SU-DHL-6 (cell line): ENCODE results near the gene DLST.

Experiments used
- H2AFZ ChIP-seq: fragments of 200-600 bp; sonication (generic); 2 replicates; pipeline ENCODE4 v1.6.1; 2014; ENCODE audit warnings: low read depth, mild to moderate bottlenecking, moderate library complexity, mixed read lengths, antibody characterized with exemption, low read length; ENCODE audit not compliant: severe bottlenecking
- H3F3A ChIP-seq: fragments of 200-600 bp; shearing (Covaris generic); 2 replicates; pipeline ENCODE4 v1.6.0; 2016; ENCODE audit warnings: antibody characterized with exemption, mild to moderate bottlenecking; ENCODE audit not compliant: insufficient read depth
- H3K27ac ChIP-seq: fragments of 200-600 bp; sonication (generic); 2 replicates; pipeline ENCODE4 v1.5.1; 2016; ENCODE audit warnings: low read depth, mild to moderate bottlenecking, low read length, moderate library complexity, mixed read lengths
- H3K27me3 ChIP-seq: fragments of 200-600 bp; sonication (generic), shearing (Covaris generic); 2 replicates; pipeline ENCODE4 v1.6.0; 2014; ENCODE audit warnings: mild to moderate bottlenecking, low read length
- H3K36me3 ChIP-seq: fragments of 200-600 bp; sonication (generic); 2 replicates; pipeline ENCODE4 v1.6.1; 2014; ENCODE audit warnings: mild to moderate bottlenecking, low read length, mixed read lengths
- H3K4me2 ChIP-seq: fragments of 300-600, 200-600 bp; shearing (Covaris generic), sonication (generic); 2 replicates; pipeline ENCODE4 v1.6.0; 2014; ENCODE audit warnings: low read length, low read depth, mild to moderate bottlenecking; ENCODE audit not compliant: poor library complexity, severe bottlenecking
- H3K4me3 ChIP-seq: fragments of 200-600 bp; sonication (generic); 2 replicates; pipeline ENCODE4 v1.5.1; 2014; ENCODE audit warnings: antibody characterized with exemption, low read length, mild to moderate bottlenecking, mixed read lengths; ENCODE audit not compliant: insufficient read depth, poor library complexity, severe bottlenecking
- H3K79me2 ChIP-seq: fragments of 200-600 bp; sonication (generic); 2 replicates; pipeline ENCODE4 v1.6.1; 2014; ENCODE audit warnings: mild to moderate bottlenecking, low read length, moderate library complexity; ENCODE audit not compliant: insufficient read depth
- H3K9ac ChIP-seq: fragments of 200-600 bp; sonication (generic); 2 replicates; pipeline ENCODE4 v1.7.0; 2014; ENCODE audit warnings: mild to moderate bottlenecking, low read length
- H3K9me2 ChIP-seq: fragments of 200-600 bp; sonication (generic); replicated peaks from 2 replicates; pipeline ENCODE4 v1.6.1; 2014; ENCODE audit warnings: low read length; ENCODE audit not compliant: insufficient read depth
- H3K9me3 ChIP-seq: fragments of 200-600 bp; sonication (generic); 2 replicates; pipeline ENCODE4 v1.6.1; 2014; ENCODE audit warnings: low read length, mixed read lengths; ENCODE audit not compliant: insufficient read depth
- H4K20me1 ChIP-seq: fragments of 200-600 bp; sonication (generic); 2 replicates; pipeline ENCODE4 v1.6.1; 2014; ENCODE audit warnings: low read depth, mild to moderate bottlenecking, antibody characterized with exemption, low read length, moderate library complexity, mixed read lengths
- EZH2phosphoT487 ChIP-seq: fragments of 200-600 bp; sonication (generic), shearing (Covaris generic); conservative IDR thresholded peaks from 2 replicates; pipeline ENCODE4 v1.6.1; 2018; ENCODE audit warnings: mild to moderate bottlenecking, antibody characterized with exemption, low read length, moderate library complexity, mixed read lengths
- TF ChIP-seq, protein P1 (sequence below): fragments of 200-600 bp; sonication (generic); IDR thresholded peaks from one replicate; pipeline ENCODE4 v1.5.1; 2017; ENCODE audit warnings: antibody characterized with exemption, mild to moderate bottlenecking, low read length, moderate library complexity; ENCODE audit not compliant: insufficient read depth, poor library complexity, severe bottlenecking

The DLST gene

DNA sequence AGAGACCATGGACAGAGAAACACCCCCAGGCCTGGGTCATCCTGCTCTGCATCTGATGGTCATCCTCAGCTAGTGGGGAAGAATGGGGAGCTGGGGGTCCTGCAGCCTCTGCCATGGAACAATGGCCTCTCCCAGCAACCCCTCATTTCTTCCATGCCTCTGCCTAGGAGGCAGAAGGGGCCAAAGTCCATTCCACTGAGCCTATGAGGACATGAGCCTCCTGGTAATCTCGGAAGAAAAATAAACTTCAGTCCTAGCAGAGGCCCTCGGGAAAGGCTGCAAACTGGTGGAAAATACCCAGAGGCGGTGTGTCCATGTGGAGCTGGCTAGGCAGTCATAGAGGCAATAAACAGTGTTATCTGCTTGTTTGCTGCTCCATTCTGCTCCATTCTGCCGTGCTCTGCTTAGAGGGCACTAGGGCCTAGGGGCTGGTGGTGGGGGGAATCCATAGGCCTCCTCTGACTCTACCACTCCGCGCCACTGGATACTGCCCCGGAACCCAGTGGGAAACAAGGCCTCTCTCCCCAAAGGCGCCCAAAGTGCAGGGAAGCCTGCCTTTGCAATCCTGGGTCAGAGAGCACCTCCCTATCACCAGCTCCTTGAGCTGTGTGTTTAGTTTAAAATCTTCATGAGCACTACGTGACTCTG, 69.2 kb downstream of the DLST start:
- no peak overlapping the region for H2AFZ ChIP-seq
- H3K9me2 ChIP-seq: no peaks in the 10 kb centered on the region
- no peaks in the 10 kb centered on the region for H4K20me1 ChIP-seq
- no peak for TF ChIP-seq EZH2phosphoT487
- TF ChIP-seq, protein P1, sequence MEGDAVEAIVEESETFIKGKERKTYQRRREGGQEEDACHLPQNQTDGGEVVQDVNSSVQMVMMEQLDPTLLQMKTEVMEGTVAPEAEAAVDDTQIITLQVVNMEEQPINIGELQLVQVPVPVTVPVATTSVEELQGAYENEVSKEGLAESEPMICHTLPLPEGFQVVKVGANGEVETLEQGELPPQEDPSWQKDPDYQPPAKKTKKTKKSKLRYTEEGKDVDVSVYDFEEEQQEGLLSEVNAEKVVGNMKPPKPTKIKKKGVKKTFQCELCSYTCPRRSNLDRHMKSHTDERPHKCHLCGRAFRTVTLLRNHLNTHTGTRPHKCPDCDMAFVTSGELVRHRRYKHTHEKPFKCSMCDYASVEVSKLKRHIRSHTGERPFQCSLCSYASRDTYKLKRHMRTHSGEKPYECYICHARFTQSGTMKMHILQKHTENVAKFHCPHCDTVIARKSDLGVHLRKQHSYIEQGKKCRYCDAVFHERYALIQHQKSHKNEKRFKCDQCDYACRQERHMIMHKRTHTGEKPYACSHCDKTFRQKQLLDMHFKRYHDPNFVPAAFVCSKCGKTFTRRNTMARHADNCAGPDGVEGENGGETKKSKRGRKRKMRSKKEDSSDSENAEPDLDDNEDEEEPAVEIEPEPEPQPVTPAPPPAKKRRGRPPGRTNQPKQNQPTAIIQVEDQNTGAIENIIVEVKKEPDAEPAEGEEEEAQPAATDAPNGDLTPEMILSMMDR: no peak
- H3K9me3 ChIP-seq: no peaks in the 10 kb centered on the region
- no peaks in the 10 kb centered on the region for H3F3A ChIP-seq
- H3K36me3 ChIP-seq: no peaks in the 10 kb centered on the region
- H3K27me3 ChIP-seq: no peaks in the 10 kb centered on the region
- no peak overlapping the region for H3K27ac ChIP-seq
- no peak overlapping the region for H3K4me2 ChIP-seq
- no peaks in the 10 kb centered on the region for H3K79me2 ChIP-seq
- no peak overlapping the region for H3K9ac ChIP-seq
- no peak overlapping the region for H3K4me3 ChIP-seq

DNA sequence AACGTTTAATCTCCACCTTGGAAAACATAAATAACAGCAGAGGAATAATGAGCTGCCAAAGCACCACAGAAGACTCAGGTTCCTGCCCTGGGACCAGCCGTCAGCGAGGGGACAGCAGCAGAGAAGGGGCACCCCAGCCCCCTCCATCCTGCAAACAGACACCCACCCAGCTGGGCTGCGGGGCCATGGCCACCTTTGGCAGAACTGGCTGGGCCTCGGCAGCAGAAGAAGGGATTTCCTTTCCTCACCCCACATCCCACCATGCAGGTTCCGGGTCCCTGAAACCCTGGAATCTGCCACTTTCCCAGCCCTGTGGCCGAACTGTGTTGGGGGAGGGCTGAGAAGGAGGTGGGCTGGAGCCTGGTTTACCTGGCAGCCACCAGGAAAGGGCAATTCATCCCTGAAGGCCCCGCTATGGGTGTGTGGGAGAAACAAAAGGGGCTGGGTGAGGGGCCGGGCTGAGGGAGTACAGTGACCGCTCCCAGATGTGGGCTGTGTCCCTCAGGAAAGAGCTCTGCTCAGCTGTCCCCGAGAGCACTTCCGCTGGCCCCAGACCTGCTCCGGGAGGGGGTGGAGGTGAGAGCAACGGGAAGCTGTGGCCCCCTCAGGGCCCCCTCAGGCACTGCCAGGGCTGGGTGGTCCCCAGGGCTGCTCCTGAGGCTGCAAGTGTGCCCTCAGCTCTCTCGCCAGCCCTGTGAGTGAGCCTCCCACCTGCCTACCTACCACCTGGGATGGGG, 69.9 kb downstream of the DLST start:
- Histone ChIP-seq H3K9me2 (no peaks in the 10 kb centered on the region), H4K20me1 (no peaks in the 10 kb centered on the region), H3K27ac (no peak overlapping the region), H2AFZ (no peak overlapping the region), H3K79me2 (no peaks in the 10 kb centered on the region), H3K27me3 (no peaks in the 10 kb centered on the region), H3F3A (no peaks in the 10 kb centered on the region), H3K9me3 (no peaks in the 10 kb centered on the region), H3K4me2 (no peak overlapping the region), H3K9ac (no peak overlapping the region), H3K4me3 (no peak overlapping the region), H3K36me3 (no peaks in the 10 kb centered on the region)
- TF ChIP-seq, protein P1: no peak
- no peak for TF ChIP-seq EZH2phosphoT487

DNA sequence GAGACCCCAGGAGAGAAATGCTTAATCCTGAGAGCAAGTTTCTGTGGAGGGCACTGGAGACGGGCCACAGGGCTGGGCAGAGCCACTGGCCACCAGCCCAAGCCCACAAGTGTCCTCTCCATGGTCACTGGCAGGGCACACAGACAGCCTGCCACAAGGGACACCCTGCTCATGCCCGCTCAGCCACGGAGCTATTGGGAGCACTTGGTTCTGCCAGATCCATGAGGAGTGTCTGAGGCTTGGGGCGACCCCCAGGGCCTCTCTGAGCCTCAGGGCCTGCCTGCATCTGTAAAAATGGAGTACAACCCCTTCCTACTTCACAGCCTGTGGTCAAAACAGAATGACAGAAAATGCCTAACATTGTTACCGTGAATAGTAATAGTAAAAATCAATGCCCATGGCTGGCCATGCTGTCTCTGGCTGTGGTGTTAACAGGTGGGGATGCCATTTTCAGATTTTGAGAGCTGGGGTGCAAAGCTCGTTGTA, 70.5 kb downstream of the DLST start:
- Histone ChIP-seq H3K79me2 (no peaks in the 10 kb centered on the region), H2AFZ (no peak overlapping the region), H3K36me3 (no peaks in the 10 kb centered on the region), H3K9ac (no peak overlapping the region), H3K4me2 (no peak overlapping the region), H3K9me2 (no peaks in the 10 kb centered on the region), H3K9me3 (no peaks in the 10 kb centered on the region), H3K4me3 (no peak overlapping the region), H3F3A (no peaks in the 10 kb centered on the region), H3K27me3 (no peaks in the 10 kb centered on the region), H4K20me1 (no peaks in the 10 kb centered on the region), H3K27ac (no peak overlapping the region)
- TF ChIP-seq EZH2phosphoT487: no peak
- TF ChIP-seq, protein P1: no peak
